Measurements from ENCODE around the gene FBRSL1.

FBRSL1 gene

GRCh38 chr12:132476038-132476414 is 13.9 kb upstream of the FBRSL1 start:
- TF ChIP-seq CTCF (IDR thresholded peaks at IDR 0.05; ENCODE audit: extremely low read depth, missing control alignments) = no peak
- no peak for DNase-seq (ENCODE audit: low spot score)

GRCh38 chr12:132476421-132476820 is 13.5 kb upstream of the FBRSL1 start:
- DNase-seq (ENCODE audit: low spot score) = no peak
- no peak for TF ChIP-seq CTCF (IDR thresholded peaks at IDR 0.05; ENCODE audit: extremely low read depth, missing control alignments)

- no peak for DNase-seq (ENCODE audit: low spot score)
- TF ChIP-seq CTCF (IDR thresholded peaks at IDR 0.05; ENCODE audit: extremely low read depth, missing control alignments) = no peak
Measured at GRCh38 chr12:132477017-132477702, 12.8 kb upstream of the FBRSL1 start.

GRCh38 chr12:132477703-132478432 is 12.1 kb upstream of the FBRSL1 start:
- TF ChIP-seq CTCF (IDR thresholded peaks at IDR 0.05; ENCODE audit: extremely low read depth, missing control alignments) = no peak
- DNase-seq (ENCODE audit: low spot score) = no peak

GRCh38 chr12:132478433-132478803 is 11.5 kb upstream of the FBRSL1 start:
- DNase-seq (ENCODE audit: low spot score) = no peak
- no peak for TF ChIP-seq CTCF (IDR thresholded peaks at IDR 0.05; ENCODE audit: extremely low read depth, missing control alignments)

- no peak for TF ChIP-seq CTCF (IDR thresholded peaks at IDR 0.05; ENCODE audit: extremely low read depth, missing control alignments)
- DNase-seq (ENCODE audit: low spot score) = no peak
Measured at GRCh38 chr12:132478845-132479244, 11.1 kb upstream of the FBRSL1 start.

- no peak for DNase-seq (ENCODE audit: low spot score)
- no peak for TF ChIP-seq CTCF (IDR thresholded peaks at IDR 0.05; ENCODE audit: extremely low read depth, missing control alignments)
Measured at GRCh38 chr12:132479291-132479690, 10.7 kb upstream of the FBRSL1 start.
